NCI-H146 treated with DMSO at 0.1 percent for 48 hours (cell line): Measurements from ENCODE around the gene CFAP97D1.
"Not testable (repeated sequence)": the region's sequence is repeated elsewhere in the genome, so short reads cannot be mapped to it uniquely, and the experiment has no call there.

Source experiments
- DNase-seq: peaks from one replicate; lab custom pipeline; 2025; ENCODE audit not compliant: unreplicated experiment; lab: John Stamatoyannopoulos, UW

CFAP97D1 gene

DNA sequence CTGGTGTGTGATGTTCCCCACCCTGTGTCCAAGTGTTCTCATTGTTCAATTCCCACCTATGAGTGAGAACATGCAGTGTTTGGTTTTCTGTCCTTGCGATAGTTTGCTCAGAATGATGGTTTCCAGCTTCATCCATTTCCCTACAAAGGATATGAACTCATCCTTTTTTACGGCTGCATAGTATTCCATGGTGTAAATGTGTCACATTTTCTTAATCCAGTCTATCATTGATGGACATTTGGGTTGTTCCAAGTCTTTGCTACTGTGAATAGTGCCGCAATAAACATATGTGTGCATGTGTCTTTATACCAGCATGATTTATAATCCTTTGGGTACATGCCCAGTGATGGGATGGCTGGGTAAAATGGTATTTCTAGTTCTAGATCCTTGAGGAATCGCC, 12.4 kb downstream of the CFAP97D1 start:
- not testable (repeated sequence) for DNase-seq

DNA sequence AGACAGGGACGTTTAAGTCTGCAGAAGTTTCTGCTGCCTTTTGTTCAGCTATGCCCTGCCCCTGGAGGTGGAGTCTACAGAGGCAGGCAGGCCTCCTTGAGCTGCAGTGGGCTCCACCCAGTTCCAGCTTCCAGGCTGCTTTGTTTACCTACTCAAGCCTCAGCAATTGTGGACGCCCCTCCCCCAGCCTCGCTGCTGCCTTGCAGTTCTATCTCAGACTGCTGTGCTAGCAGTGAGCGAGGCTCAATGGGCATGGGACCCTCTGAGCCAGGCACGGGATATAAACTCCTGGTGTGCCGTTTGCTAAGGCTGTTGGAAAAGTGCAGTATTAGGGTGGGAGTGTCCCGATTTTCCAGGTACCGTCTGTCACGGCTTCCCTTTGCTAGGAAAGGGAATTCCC, 17.8 kb downstream of the CFAP97D1 start:
- not testable (repeated sequence) for DNase-seq

DNA sequence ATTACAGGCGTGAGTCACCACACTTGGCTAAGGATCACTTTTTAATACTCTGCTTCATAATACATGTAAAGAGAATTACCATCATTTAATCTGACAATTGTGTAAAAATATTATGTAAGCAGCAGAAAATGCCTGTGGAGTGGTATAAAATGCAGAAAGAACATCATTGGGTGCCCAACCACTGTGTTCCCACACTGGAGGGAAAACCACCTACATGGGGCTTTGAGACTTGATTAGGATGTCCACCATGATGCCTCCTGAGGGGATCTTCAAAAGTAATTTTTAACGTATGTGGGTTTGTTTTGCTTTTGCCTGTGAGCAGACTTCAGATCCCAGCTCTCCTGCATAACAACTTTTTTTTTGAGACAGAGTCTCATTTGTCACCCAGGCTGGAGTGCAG, 18.8 kb downstream of the CFAP97D1 start:
- DNase-seq = no peak

DNA sequence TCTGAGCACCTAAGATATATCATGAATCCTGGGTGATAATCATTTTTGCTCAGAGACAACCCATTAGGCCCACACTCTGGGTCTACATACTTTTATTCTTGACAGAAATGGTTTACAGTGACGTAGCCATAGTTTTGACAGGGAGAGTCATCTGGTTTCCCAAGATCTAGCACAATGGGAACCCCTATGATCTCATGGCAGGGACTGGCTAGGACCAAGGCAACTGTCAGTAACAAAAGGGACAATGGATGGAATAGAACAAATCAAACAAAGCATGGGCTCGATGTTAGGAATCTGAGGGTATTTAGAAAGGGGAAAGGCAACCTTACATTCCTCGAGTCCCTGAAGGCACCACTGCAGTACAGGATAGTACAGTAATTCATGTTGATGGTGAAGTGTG, 20.5 kb downstream of the CFAP97D1 start:
- DNase-seq = no peak

DNA sequence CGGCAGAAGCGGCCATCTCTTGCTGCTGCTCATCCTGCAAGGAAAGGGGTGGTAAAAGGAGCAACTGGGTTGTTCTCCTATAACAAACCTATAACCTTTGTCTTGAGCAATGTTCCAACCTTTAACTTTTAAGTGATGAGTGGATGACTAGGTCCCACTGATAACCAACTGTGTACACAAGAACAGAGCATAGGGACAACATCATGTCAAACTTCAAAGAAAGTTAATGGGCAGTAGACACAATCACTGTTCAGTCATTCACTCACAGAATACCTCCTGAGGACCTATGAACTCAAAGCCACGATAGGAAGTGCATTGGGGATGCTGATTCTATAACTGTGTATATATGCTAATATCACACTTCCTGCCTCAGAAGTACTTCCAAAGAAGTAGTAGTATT, 21.6 kb downstream of the CFAP97D1 start:
- no peak for DNase-seq

DNA sequence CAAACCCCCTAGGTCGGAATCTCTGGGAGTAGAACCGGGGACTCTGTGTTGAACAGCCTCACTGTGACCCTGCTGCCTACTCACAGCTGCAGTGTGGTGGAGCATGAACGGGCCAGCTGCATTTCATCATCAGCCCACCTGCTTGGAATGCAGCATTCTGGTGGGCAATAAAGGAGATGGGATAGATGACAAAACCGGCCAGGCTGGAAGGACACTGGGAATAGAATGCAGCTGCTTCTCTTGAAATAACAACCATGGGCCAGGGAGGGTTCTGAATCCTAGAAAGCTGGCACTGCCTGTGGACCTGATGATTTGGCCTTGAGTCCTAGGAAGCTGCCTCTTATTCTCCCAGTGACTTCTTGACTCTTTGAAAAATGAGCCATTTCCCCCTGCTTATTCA, 23.5 kb downstream of the CFAP97D1 start:
- DNase-seq = no peak

DNA sequence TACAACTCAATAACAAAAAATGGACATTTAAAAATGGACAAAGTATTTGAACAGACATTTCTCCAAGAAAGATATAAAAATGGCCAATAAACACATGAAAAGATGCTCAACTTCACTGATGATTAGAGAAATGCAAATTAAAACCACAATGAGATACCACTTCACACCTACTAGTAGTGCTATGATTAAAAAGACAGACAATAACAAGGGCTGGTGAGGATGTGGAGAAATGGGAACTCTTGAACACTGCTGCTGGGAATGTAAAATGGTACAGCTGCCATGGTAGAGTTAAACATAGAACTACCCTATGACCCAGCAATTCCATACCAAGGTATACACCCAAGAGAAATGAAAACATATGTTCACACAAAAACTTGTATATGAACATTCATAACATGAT, 24.9 kb downstream of the CFAP97D1 start:
- no peak for DNase-seq

DNA sequence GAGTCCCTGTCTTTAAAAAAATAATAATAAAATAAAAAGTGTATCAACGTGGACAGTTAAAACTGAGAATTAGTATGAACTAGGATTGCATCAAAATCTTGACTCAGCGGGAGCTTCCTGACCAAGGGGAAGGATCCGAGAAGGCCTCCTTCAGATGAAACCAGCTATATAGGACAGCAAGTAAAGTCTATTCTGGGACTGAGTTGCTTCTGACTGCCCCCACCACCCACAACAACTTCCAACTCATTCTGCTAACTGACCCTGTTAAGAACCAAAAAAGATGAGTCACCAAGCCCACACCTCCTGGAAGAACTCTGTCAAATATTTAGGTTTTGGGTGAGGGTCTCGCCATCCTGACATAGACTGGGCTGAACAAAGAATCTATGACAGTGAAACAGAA, 27.8 kb downstream of the CFAP97D1 start:
- no peak for DNase-seq

DNA sequence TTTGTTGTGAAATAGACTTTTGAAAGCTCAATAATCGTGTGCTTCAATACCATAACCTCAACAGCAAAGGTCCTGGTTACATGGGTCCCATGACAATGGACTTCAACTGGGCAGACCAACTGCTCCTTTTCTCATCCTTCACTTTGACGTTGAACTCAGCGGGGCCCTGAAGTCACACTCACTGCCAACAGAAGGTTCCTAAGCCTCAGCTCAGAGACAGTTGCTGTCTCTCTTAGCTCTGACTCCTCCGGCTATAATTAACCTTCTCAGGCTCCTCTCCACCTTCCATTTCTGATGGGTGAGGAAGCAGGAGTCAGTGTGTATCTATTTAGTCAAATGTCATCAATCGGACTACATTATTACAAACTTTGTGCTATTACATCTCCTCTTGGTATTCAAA, 28.9 kb downstream of the CFAP97D1 start:
- DNase-seq = no peak

DNA sequence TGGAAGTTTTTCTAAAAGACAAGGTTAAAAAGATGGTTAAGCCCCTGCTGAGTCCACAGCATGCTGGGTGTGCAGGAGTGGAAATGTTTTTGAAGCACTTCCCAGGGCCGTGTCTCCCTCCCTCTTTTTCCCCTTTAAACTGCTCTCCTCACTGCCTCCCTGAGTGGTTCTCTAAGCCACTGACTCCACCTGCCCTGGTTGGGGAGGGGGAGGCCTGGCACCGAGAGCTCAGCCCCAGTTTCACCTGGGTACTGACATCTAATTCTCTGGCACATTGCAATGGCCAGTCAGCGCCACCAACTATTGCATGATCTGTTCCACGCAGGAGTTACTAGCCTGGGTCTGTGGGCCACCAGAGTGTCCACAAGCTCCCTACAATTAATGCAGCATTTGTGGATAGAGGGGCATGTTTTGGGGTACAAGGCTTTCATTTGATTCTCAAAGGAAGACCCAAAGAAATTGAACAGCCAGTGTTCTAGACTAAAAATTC, 30.0 kb downstream of the CFAP97D1 start:
- DNase-seq = no peak

DNA sequence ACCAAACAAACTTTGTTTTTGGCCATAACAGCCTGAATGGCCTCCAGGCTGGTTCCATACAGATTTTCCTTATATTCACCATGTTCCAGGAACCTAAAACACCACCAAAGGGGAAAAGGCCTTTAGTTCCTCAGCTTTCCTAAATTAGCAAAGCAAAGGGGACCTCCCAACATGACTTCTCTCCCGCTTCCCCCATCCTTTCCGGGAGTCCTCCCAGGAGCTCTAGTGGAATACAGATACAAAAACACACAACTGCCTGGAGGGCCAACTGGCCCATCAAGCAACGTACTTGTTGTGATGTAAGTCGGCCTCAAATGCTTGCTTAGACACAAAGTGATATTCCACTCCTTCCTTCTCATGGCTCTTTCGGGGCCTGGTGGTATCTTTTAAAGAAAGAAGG, 30.6 kb downstream of the CFAP97D1 start:
- no peak for DNase-seq

DNA sequence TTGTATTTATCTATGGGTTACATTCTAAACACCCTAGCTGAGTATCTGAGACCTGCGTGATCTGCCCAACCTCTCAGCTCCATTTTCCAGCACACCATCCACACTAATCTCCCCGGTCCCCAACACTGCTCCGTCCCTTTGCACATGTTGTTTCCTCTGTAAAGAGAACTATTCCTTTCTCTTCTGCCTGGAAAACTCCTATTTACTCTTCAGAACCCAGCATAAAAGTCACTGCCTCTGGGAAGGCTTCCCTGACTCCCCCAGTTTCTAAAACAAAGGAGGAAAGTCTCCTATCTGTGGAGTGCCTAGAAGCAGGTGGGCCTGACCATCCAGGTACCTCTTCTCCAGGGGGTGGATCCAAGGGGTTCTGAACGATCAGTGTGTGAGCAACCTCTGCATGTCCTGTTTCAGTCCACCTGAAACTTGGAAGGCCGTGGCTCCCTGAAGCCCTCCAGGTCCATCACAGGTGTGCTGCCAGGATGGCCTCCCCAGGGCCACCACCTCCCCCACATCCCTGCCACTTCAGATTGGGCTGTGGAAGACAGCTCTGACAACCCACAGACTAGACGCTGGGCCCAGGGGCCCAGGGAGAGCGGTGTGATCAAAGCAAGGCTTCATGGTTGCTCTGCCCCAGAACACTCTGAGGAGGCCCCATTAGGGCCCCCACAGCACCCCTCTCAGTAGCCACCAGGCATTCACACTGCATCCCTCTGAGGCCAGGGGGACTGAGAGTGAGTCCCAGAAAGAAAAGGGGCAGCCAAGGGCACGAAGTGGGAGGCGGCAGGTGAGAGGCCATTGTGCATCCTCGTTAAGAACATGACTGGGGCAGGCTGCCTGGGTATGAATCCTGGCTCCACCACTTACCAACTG, 32.4 kb downstream of the CFAP97D1 start:
- no peak for DNase-seq

DNA sequence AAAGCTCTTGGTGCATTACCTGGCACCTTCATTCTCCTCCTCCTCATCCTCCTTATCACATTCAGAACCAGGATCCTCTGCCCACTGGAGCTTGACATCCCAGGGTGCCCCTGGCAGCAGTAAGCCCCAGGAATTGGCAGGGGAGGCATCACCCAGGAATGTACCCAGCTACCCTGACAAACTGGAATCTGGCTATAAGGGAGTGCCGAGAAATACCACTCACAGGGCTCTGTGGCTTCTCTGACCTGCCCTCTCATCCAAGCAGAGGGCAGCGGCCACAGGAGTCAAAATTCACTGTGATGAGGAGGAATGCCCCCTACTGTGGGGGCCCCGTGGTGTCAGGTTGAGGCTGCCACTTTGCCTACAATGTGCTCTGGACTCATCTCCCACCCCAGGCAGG, 33.2 kb downstream of the CFAP97D1 start:
- DNase-seq = no peak

DNA sequence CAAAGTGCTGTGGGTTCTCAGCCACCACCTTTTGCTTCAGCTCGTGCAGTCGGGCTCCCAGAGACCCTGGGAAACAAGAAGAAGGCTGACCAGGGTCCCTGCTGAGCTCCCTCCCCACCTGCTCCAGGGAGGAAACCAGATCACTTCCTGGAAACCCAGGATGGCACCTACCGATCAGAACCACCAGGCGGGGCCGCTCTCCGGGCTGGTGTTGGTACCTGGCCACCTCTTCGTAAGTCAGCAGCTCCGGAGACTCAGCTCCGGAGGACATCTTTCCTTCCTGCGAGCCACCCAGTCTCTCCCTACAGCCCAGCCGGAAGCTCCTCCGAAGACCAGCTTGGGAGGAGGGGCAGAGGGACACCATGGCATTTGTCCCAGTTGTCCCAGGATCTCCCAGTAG, 33.8 kb downstream of the CFAP97D1 start:
- no peak for DNase-seq

DNA sequence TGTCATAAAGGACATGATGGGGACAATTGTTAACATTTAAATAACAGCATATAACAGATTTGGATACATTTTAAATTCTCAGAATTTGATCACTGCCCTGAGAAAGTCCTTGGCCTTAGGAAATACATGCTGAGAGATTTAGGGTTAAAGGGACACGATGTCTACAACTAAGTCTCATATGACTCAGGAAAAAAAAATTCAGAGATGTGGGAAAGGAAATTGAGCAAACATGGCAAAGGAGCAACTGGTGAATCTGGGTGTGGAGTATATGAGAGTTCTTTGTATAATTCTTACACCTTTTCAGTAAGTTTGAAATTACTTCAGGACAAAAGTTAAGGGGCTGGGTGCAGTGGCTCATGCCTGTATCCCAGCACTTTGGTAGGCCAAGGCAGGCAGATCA, 34.5 kb downstream of the CFAP97D1 start:
- no peak for DNase-seq

DNA sequence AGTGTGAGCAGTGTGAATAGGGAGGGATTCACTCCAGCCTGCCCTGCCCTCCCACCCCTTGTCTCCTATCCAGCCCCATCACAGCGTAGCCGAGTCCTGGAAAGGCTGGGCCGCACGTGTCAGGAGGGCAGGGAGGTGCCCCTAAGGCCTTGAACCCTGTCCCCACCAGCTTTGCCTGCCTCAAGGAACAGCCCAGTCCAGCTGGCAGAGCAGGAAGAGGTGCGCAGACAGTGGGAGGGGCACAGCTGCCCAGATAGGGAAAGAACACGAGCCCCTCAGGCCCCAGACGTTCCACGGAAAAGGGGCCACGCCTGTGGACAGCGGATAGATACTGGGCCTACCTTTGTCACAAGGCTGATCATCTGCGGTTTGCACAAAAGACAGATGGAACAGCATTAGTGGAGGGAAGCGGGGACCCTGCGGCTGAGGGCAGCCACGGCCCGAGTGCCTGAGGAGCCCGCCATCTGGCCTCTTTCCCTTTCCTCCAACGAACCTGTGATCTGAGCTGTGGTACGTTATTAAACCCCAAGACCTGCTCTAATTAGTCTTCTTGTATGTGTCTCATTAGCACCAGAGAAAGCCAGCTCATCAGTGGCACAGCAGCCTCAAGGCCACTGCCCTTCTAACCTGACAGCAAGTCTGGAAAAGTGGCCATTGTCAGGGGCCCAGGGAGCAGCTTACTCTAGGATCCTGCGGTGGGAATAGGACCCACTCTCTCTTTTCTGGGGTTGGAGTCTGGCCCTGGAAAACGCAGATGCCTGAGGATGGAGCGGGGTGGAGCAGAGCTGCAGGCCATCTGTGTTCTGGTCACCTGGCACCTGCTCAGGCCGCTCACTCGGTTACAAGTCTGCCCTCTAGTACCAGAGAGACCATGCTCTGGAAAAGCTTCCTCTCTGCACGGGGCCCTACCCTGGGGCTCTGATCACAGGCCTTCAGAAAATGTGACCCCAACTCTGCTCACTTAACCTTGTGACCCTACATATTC, 36.4 kb downstream of the CFAP97D1 start:
- DNase-seq = no peak

DNA sequence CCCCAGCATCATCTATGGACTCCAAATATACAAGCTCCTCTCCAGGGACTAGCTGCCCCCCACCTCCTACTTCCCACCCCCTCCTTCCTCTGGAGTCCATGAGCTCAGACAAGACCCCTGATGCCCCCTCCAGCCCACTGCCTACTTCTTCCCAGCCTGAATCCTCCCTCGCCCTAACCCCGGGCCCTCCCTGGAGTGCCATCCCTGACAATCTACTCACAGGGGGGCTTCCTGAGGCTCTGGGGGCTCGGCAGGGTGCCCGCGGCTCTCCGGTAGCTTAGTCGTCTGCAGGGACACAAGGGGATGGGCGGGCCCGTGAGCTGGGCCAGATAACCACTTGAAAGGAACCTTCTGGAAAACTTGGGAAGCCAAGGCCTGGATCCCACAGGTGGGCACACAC, 37.6 kb downstream of the CFAP97D1 start:
- no peak for DNase-seq

DNA sequence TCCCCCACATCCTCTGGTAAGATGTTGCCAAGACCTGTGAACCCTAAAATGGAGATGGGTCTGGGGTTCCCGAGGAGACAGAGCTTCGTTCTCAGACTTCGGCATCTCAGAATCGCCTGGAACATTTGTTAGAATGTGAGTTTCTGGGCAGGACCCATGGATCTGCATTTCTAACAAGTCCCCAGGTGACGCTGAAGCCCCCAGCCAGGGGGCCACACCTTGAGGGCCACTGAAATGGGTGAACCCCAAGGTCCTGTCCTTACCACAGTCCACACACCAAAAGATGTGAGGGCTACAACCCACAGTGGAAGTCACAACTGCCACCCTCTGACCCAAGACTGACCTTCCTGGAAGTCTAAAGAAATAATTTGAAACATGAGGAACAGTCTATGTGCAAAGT, 38.7 kb downstream of the CFAP97D1 start:
- no peak for DNase-seq

DNA sequence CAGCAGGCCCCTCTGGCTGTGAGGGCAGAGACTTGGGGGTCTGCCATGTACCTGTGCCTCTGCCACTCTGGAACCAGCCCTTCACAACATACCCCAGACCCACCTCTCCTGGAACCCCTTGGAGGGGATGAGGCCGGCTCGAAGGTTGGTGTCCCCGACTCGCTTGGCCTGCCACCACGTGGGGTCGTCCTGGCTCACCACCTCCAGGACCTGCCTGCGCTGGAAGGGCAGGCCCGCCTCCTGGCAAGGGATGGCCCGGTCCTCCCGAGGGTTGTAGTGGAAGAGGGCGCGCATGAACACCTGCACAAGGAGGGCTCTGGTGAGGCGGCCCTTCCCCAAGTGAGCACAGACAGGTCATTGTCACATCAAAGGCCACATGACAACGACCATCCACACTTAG, 40.5 kb downstream of the CFAP97D1 start:
- DNase-seq = no peak

DNA sequence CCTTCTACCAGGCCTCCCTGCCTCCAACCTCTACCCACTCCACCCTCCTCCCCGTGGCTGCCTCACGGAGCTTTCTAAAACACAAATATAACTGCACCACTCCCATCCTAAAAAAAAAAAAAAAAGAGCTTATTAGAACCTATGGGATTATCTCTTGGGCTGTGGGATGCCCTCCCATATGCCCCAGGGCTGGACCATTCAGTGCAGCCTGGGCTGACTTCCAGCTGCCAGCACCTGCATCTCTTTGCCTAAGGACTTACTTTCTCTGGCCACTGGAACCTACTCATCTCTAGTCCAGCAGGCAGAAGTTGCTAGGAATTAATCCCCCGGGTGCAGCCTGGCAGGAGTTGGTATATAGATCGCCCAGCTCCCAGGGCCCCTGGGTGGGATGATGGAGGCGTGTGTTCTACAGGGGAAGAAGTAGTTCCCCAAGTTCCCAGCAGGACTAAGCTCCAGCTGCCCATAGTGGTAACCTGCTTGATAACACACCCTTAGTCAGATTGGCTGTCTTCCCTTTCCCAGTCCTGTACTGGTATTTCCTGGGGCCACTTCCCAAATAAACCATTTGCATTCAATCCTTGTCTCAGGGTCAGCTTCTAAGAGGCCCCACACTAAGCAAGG, 42.4 kb downstream of the CFAP97D1 start:
- DNase-seq = no peak

DNA sequence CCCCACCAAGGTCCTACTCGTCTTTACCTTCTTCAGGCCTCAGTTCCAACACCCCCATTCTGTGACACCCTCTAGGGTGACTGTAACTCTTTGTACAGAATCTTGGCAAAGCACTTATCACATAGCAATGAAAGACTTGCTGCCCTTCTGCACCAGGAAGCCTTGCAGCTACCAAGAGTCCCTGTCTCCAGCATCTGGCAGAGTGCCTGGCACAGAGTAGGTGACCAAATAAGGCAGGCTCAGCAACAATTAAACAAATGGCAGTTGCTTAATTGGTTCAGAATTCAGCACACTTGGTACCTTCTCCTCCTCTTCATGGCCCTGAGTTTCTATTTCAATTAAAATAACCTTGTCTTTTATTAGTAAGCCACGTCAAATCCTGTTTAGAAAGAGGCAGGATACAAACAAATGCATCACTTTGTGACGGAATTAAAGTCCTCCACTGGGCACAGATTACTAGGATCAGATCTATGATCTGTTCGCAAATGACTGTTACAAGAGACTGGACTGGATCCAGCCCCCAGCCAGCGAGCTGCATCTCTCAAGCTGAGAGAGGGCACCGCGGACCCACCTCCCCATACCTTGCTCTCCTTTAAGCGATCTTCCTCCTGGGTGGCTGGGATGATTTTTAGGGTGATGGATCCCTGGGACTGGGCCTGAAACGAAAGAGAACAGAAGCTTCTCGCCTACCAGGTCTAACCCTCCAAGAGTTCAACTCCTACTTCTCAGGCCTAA, 43.3 kb downstream of the CFAP97D1 start:
- DNase-seq = no peak
